GM18867 (cell line): ENCODE data around the gene HPF1.
A peak's percentile ranks its signal among the peaks of the same experiment; 100 is the strongest.
"Not testable (repeated sequence)": the region's sequence is repeated elsewhere in the genome, so short reads cannot be mapped to it uniquely, and the experiment has no call there.

ENCODE experiments used
- ATAC-seq: cut with Tn5 transposase; IDR thresholded peaks from one replicate; pipeline ENCODE4 v1.9.1; 2021; ENCODE audit warnings: mild to moderate bottlenecking, moderate library complexity; ENCODE audit not compliant: unreplicated experiment

Gene HPF1

DNA sequence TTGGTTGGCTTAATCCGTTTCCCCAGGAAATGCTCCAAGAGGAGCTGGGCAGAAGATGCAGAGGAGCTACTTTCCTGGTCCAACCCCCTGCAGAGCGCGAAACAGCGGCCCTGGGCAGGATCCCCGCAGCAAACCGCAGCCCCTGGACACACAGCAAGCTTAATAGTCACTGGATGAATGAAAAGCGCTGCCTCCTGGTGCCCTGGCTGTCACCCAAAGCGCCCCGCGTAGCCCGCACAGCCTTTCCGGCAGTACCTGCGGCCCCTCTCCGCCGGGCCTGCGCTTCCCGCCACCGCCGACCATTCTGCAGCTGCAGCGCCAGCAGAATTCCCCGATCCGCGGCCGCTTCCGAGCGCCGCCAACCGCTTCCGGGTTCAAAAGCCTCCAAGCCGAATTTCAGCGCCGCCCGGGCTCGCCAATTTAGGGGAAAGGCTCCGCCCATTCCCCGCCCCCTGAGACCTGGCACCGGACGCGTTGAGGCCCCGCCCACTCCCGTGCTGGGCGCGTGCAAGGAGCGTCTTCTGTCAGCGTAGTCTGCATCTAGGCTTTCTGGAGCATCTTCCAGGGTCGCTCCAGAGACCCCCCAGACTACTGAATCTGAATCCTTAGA, at the start of gene HPF1:
HPF1 (minus strand) TSS at position 370 of the 610 bp plus-strand sequence; CDS start at position 303, 67 bp downstream.
- peak; percentile 96 for ATAC-seq

DNA sequence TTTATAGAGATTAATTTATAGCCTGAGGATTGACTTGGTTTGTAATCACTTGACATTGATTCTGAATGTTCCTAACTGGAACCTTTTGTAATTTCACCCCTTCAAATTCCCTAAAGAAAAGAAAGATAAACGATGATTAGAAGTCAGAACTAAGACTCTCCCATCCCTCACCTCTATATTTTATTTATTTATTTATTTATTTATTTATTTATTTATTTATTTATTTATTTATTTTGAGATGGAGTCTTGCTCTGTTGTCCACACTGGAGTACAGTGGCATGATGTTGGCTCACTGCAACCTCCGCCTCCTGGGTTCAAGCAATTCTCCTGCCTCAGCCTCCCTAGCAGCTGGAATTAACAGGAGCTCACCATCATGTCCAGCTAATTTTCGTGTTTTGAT, 49.0 kb upstream of the HPF1 start:
- ATAC-seq: not testable (repeated sequence)

DNA sequence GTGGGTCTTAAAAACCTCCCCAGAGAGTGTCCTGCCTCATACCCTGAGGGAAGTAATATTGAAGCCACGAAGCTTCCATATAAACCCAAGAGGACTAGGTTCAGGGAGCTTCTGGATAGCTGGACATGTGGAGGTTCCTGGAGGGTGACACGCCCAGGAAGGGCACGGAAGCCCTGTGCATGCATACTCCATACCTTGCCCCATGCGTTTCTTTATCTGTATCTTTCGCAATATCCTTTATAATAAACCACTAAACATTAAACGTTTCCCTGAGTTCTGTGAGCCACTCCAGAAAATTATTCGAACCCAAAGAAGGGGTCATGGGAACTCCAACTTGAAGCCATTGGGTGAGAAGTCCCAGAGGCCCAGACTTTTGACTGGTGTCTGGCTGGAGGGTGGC, 45.7 kb upstream of the HPF1 start:
- ATAC-seq: no peak

DNA sequence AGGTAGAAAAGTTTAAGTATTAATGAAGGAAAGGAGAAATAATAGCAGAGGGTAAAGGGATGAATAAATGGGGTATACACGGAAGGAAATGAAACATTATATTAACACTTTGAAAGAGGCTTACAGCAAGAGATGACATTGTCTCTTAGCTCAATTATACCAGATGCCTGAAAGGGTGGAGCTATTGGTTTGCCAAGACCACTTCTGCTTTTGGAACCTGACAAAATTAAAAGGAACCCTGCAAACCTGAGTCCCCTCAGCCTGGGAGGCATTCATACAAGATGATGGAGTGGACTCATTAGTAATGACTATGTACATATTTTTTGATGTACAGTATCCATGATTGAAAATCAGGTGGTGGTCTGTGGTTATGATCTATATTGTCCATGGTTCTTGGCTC, 45.1 kb upstream of the HPF1 start:
- no peak for ATAC-seq

DNA sequence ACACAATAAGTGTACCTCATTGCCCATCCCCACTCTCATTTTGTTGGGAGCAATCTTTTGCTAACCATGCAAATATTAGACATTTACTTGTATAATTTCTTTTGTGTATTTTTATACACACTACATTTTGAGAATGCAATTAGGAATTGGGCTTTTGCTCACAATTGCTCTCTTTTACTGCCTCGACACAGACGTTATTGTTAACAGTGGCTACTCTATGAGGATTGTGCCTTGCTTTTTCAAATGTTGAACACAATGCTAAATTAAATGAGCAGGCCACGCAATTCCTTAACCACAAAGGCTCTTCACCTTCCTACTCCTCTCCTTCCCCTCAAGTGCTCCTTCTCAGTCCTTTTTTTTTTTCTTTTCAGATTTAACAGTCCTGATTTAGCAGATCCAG, 42.8 kb upstream of the HPF1 start:
- ATAC-seq: no peak

DNA sequence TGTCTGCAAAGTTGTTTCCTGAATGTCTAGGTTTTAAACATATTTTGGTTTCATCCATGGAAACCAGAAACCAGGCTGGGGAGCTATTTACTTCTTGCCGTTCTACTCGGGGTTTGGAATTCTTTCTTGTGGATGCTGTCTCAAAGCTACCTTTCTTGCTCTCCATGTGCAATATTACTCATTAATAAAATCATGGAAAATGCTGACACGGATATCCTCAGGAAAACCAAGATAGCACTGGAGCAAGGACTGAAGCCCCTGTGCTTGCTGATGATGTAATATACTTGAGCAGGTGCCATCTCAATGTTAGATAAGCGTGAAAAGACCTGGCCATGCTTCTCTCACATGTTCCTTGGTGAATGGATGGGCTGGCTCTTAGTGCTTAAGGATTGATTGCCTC, 41.5 kb upstream of the HPF1 start:
- ATAC-seq: no peak

- ATAC-seq: no peak
Measured at GRCh38 chr4:169795585-169795984, 37.8 kb upstream of the HPF1 start.

DNA sequence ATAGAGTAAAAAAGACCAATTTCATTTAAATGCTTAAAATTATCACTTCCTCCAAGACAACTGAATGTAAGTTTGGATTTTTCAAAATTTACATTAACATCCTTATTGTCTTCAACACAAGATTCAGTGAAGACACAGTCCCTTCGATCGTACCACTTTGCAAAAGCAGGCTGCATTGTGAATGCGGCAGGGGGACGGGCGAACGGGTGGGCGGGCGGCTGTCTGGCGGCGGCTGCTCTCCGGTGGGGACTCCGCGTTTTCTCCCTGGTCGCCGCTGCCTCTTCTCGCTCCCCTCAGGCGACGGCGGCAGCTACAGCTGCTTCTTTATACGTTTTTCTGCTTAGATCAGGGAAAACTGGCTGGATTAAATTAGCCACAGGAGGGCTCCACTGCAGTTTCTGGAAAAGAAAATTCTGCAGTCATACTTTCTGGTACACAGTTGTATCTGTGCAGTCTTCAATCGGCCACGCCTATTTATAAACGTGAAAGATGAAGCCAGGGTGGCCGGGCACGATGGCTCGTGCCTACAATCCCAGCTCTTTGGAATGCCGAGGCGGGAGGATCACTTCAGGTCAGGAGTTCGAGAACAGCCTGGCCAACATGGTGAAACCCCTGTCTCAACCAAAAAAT, 33.9 kb upstream of the HPF1 start:
- ATAC-seq: no peak

GRCh38 chr4:169791062-169791461, 33.3 kb upstream of the HPF1 start:
- no peak for ATAC-seq

GRCh38 chr4:169774466-169775445, 17.0 kb upstream of the HPF1 start:
- ATAC-seq: no peak

DNA sequence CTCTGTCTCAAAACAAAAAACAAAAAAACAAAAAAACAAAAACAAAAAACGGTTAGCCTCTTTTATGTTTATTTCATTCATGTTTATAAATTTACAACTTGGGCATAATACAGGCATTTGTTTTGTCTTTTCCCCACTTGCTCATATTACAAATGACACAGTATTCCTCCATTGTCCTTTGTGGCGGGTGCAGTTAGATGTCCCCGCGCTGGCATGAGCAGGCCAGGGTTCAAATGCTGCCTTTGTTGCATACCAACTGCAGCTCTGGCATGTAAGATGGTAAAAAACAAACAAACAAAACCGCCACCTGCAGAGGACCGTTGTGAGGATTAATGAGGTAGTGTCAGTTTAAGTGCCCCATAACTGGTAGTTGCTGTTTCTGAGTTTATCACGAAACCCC, 16.1 kb upstream of the HPF1 start:
- no peak for ATAC-seq

DNA sequence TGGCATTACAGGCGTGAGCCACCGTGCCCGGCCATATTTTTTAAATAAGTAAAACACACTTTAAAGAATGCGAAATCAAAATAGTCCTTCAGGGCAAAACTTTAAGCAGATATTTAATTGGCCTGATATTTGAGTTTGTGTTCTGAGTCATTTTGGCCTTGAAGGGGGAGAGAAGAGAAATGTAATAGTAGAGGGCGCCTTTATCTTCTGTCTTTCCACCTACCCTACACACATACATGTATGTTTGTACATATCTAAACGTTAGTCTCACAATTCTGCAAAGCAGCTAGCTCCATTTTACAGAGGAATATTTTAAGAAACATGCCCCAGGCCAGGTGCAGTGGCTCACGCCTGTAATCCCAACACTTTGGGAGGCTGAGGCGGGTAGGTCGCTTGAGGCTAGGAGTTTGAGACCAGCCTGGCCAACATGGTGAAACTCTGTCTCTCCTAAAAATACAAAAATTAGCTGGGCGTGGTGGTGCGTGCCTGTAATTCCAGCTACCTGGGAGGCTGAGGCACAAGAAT, 13.9 kb upstream of the HPF1 start:
- not testable (repeated sequence) for ATAC-seq

DNA sequence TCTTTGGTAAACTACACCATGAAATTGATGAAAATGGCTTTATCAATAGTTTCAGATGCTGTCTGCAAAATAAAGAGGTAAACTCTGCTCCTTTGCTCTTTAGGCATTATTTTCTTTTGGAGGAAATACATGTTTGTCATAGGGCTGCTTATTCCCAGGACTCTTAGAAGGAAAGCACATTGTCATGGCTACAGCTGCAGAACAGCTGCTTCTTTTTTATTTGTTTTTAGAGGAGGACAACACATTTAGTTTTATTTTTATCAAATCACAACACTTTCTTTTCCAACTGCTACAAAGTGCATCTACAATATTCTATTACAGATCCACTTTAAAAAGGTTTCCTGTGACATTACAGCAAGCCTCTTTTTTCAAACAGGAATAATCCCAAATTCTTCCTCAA, 12.7 kb upstream of the HPF1 start:
- ATAC-seq: no peak

DNA sequence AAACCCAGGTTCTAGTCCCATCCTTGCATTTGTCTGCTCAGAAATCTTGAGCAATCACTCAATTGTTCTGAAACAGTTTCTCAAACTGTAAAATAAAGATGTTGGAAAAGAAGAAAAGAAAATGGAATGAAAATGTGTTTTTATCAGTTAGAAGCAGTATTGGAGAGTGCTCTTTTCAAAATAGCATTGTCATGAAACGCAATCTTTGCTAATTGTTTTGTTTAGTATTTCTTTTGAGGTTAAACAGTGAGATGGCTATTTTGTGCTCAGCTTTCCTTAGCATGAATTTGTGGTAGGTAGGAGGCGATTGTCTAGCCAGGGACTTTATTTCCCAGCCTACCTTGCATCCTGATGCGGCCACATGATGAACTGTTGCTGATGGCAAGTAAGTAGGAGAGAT, 10.6 kb upstream of the HPF1 start:
- ATAC-seq: no peak

GRCh38 chr4:169766741-169767140, 9.0 kb upstream of the HPF1 start:
- no peak for ATAC-seq

DNA sequence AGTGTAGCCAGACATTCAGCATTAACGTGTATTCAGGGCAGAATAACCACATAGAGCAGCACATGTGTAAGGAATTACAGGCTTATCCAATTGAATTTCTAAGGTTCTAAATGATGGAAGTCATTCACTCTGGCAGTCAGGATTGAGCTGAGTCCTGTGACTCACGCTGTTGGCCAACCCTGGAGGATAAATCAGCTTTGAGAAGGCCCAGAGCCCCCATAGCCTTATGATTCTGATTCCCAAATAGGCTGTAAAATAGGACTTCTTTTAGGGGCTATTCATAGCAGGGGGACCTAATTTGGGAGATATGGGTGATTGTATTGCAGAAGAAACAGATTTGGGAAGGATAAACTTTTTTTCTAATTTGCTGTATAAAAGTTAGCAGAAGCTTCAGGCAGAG, 8.1 kb upstream of the HPF1 start:
- no peak for ATAC-seq

DNA sequence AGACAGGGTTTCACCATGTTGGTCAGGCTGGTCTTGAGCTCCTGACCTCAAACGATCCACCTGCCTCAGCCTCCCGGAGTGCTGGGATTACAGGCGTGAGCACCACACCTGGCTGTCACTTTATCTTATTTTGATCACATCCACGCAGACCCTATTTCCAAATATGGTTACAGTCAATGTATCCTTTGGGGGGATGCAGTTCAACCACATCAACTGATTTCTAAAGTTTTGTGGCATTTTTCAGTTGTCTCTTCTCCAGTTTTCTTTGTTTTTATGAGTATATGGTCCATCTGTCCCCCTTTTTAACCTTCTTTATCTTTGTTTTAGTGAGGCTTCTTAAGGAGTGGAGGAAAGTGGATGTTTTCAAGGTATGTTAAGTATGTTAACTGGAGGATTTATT, 4.1 kb upstream of the HPF1 start:
- ATAC-seq: no peak

- peak; percentile 3 for ATAC-seq
Measured at GRCh38 chr4:169758401-169758962, 738 bp upstream of the HPF1 start.

GRCh38 chr4:169756971-169757574, 671 bp downstream of the HPF1 start:
- peak; percentile 27 for ATAC-seq

DNA sequence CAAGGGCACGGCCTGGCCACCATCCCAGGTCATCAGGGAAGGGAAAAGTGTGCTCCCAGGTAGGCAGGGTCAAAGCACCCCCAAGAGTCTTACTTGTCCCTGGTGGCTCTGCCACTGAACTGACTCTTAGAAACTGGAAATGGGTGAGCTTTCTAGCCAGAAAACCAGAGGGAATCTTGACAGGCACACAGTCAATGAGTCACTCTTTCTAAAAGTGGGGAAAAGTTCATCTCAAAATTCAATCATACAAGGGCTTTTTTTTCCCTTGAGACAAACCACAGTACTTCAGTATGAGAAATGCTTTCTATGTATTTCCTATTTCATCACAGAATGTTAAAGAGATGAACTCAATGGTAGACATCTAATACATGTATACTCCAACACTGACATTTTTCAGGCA, 12.5 kb downstream of the HPF1 start:
- ATAC-seq: no peak

DNA sequence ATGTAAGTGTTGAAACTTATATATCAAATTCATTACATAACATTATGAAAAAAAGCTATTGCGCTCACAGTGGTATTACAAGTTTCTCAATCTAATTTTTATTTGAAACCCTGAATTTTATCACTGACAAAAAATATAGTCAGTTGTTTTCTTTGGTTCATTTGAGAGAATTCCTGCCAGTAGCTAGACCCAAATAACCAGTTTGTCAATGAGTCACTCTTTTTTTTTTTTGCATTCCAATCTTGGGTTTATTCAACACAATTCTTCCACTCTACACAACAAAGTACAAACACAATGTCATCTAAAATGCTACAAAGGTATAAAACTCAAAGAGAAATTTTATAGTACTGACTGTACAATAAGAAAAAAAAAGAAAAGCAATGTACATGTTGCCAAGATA, 13.1 kb downstream of the HPF1 start:
- ATAC-seq: no peak
